Measurements from ENCODE around the gene FGFRL1.
"Not testable (repeated sequence)": the region's sequence is repeated elsewhere in the genome, so short reads cannot be mapped to it uniquely, and the experiment has no call there.

FGFRL1 gene

GRCh38 chr4:1042352-1043055 lies 31.1 kb downstream of the FGFRL1 start:
- no peak overlapping the region for H3K4me3 ChIP-seq (ENCODE audit: low read depth, low read length)

GRCh38 chr4:1043162-1043561 lies 31.7 kb downstream of the FGFRL1 start:
- no peak for TF ChIP-seq CTCF (IDR thresholded peaks at IDR 0.05; ENCODE audit: borderline replicate concordance, insufficient read depth, low read depth, low read length)
- H3K4me3 ChIP-seq (ENCODE audit: low read depth, low read length) = no peak overlapping the region

More at GRCh38 chr4:1042352-1043055, 31.1 kb downstream of the FGFRL1 start:
- no peak for TF ChIP-seq CTCF (IDR thresholded peaks at IDR 0.05; ENCODE audit: borderline replicate concordance, insufficient read depth, low read depth, low read length)

GRCh38 chr4:1043651-1044468 lies 32.4 kb downstream of the FGFRL1 start:
- H3K4me3 ChIP-seq (ENCODE audit: low read depth, low read length) = no peak overlapping the region
- no peak for TF ChIP-seq CTCF (IDR thresholded peaks at IDR 0.05; ENCODE audit: borderline replicate concordance, insufficient read depth, low read depth, low read length)

- H3K4me3 ChIP-seq (ENCODE audit: low read depth, low read length) = no peak overlapping the region
- TF ChIP-seq CTCF (IDR thresholded peaks at IDR 0.05; ENCODE audit: borderline replicate concordance, insufficient read depth, low read depth, low read length) = no peak
Measured at GRCh38 chr4:1044469-1045192, 33.2 kb downstream of the FGFRL1 start.

- TF ChIP-seq CTCF (IDR thresholded peaks at IDR 0.05; ENCODE audit: borderline replicate concordance, insufficient read depth, low read depth, low read length) = no peak
- no peak overlapping the region for H3K4me3 ChIP-seq (ENCODE audit: low read depth, low read length)
Measured at GRCh38 chr4:1045193-1045594, 33.8 kb downstream of the FGFRL1 start.

GRCh38 chr4:1045595-1046201 lies 34.3 kb downstream of the FGFRL1 start:
- TF ChIP-seq CTCF (IDR thresholded peaks at IDR 0.05; ENCODE audit: borderline replicate concordance, insufficient read depth, low read depth, low read length) = no peak
- H3K4me3 ChIP-seq (ENCODE audit: low read depth, low read length) = no peak overlapping the region

- H3K4me3 ChIP-seq (ENCODE audit: low read depth, low read length) = not testable (repeated sequence)
Measured at GRCh38 chr4:1046581-1047011, 35.2 kb downstream of the FGFRL1 start.

Data from GM12875 (cell line).